HepG2 (cell line): ENCODE data around the gene HSPA5. TPM values are rescaled to one million over a fixed set of nuclear protein-coding genes. Genes with fewer than 3 reads are reported as not detected.

Source experiments
- AKNA ChIP-seq: sonication (generic); formaldehyde crosslinking; IDR thresholded peaks from 2 replicates; pipeline ENCODE4 v1.4.0; 2020; ENCODE audit warnings: missing genetic modification reagents, borderline replicate concordance
- ARID4A ChIP-seq: sonication (generic); formaldehyde crosslinking; IDR thresholded peaks from 2 replicates; pipeline ENCODE4 v1.5.0; 2020; ENCODE audit warnings: mild to moderate bottlenecking, missing genetic modification reagents, borderline replicate concordance
- DPF2 ChIP-seq: sonication (generic); formaldehyde crosslinking; IDR thresholded peaks from 2 replicates; pipeline ENCODE4 v1.4.0; 2020; ENCODE audit warnings: mild to moderate bottlenecking, low read depth, missing genetic modification reagents, borderline replicate concordance
- GABPB1 ChIP-seq: IDR thresholded peaks from 2 replicates; pipeline ENCODE4 v1.6.1; 2016; ENCODE audit warnings: mild to moderate bottlenecking, missing genetic modification reagents, moderate library complexity, missing compliant biosample characterization
- IKZF5 ChIP-seq: IDR thresholded peaks from 2 replicates; pipeline ENCODE4 v1.6.1; 2018; ENCODE audit warnings: missing genetic modification reagents, mild to moderate bottlenecking, missing compliant biosample characterization
- MIER3 ChIP-seq: IDR thresholded peaks from 2 replicates; pipeline ENCODE4 v1.6.1; 2016; ENCODE audit warnings: missing compliant biosample characterization, borderline replicate concordance
- TSC22D2 ChIP-seq: sonication (generic); formaldehyde crosslinking; IDR thresholded peaks from 2 replicates; pipeline ENCODE4 v1.5.1; 2020; ENCODE audit warnings: missing genetic modification reagents, mild to moderate bottlenecking, borderline replicate concordance
- ZNF12 ChIP-seq: sonication (generic); formaldehyde crosslinking; IDR thresholded peaks from 2 replicates; pipeline ENCODE4 v1.5.0; 2020; ENCODE audit warnings: missing genetic modification reagents
- ZNF382 ChIP-seq: sonication (generic); formaldehyde crosslinking; IDR thresholded peaks from 2 replicates; pipeline ENCODE4 v1.5.0; 2020; ENCODE audit warnings: missing genetic modification reagents, mild to moderate bottlenecking, borderline replicate concordance
- ZNF766 ChIP-seq: sonication (generic); formaldehyde crosslinking; IDR thresholded peaks from 2 replicates; pipeline ENCODE4 v1.5.0; 2020; ENCODE audit warnings: missing genetic modification reagents, borderline replicate concordance
- ZNF776 ChIP-seq: sonication (generic); formaldehyde crosslinking; IDR thresholded peaks from 2 replicates; pipeline ENCODE4 v1.4.0; 2020; ENCODE audit warnings: mild to moderate bottlenecking, missing genetic modification reagents
- polyA plus RNA-seq, 8 experiments: library from polyadenylated mRNA; depleted of rRNA in 3 of 8; stranded (reverse) in 7 of 8; unstranded in 1 of 8; fragments of >200 nt; fragmentation: Illumina TruSeq in 4 of 8; extraction: Trizol in 4 of 8; gene quantifications; 2 replicates each; pipeline versions ENCODE4 v1.2.1 to v1.2.3, GENCODE V29; 2011 to 2016; ENCODE audit warnings: low read depth in 4 of 8, missing spikeins in 1 of 8, mixed read lengths in 1 of 8; ENCODE audit not compliant: insufficient read depth in 1 of 8
- total RNA-seq, 5 experiments: library from RNA; depleted of rRNA; stranded (reverse); fragments of >200 nt; fragmentation: Illumina TruSeq; extraction: Trizol; gene quantifications; 2 replicates each; pipeline ENCODE4 v1.2.3, GENCODE V29; 2016; ENCODE audit warnings: low read depth in 1 of 5
- TF ChIP-seq, protein P1 (sequence below): IDR thresholded peaks from 2 replicates; pipeline ENCODE4 v1.6.1; 2012; ENCODE audit warnings: inconsistent platforms

HSPA5 gene
- total and polyA plus RNA-seq, 2 of the 13 experiments (the other 11 are each of a cell fraction or from before 2014, with no cell fraction given) = 201 to 206 TPM

DNA sequence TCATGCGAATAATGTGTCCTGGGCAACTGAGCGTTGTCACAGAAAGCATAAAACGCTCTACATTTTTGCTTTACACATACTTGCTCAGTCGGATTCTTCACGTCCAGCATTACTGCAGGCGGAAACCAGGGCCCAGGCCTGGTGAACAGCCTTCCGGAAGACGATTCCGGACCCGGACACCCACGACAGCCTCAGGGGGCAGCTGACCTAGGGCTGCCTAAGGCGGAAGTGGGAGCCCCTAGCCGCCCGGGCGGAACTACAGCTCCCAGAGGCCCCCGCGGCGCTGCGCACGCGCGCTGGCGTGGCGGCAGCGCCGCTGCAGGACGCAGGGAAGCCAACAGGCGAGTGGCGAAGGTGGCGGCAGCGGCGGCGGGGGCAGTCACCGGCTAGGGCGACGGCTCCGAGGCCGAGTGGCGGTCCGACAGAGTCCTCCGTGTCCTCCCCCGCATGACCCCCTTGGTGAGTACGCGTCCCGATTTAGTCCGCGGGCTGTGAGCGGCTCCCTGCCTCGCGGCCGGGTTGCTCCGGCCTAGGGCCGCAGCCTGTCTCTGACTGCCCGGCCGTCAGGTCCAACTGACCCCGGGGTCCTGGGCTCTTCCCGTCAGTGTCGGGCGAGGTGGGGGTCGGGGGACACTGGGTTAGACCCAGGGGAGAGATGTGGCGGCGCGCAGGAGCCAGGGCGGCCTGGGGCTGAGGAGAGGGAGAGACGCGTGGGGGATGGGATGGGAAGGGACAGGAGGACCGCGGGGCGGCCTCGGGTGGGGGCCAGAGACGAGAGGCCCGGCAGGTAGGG is 20.6 kb upstream of the HSPA5 start, which contains the start of gene GAPVD1 (continued):
- peak; percentile 11; the same call in 1 of the 2 replicates for TF ChIP-seq MIER3
- TF ChIP-seq ZNF776 (CRISPR knock-in tag) = no peak; the same call in 1 of the 2 replicates
- no peak for TF ChIP-seq ZNF766 (CRISPR knock-in tag)
- no peak for TF ChIP-seq AKNA (CRISPR knock-in tag)
- no peak for TF ChIP-seq TSC22D2 (CRISPR knock-in tag)
- TF ChIP-seq DPF2 (CRISPR knock-in tag) = no peak
- TF ChIP-seq ZNF382 = no peak
- TF ChIP-seq IKZF5 (CRISPR knock-in tag) = 0 out of 2 replicates have a peak, but pooled peaks have one; percentile 28
- TF ChIP-seq ZNF12 = 0 out of 2 replicates have a peak, but pooled peaks have one; percentile 10
- TF ChIP-seq ARID4A (CRISPR knock-in tag) = peak; percentile 94
- peak; percentile 94 for TF ChIP-seq GABPB1 (CRISPR knock-in tag)
- TF ChIP-seq, protein P1, sequence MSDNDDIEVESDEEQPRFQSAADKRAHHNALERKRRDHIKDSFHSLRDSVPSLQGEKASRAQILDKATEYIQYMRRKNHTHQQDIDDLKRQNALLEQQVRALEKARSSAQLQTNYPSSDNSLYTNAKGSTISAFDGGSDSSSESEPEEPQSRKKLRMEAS = peak; percentile 70
